GM19193 (cell line): ENCODE measurements around the gene INPP5D.

Source experiments
- POLR2A ChIP-seq: IDR thresholded peaks from 4 replicates; pipeline ENCODE4 v1.6.1; 2011; ENCODE audit not compliant: insufficient read depth, insufficient read length; ENCODE audit errors: extremely low read depth

INPP5D gene

DNA sequence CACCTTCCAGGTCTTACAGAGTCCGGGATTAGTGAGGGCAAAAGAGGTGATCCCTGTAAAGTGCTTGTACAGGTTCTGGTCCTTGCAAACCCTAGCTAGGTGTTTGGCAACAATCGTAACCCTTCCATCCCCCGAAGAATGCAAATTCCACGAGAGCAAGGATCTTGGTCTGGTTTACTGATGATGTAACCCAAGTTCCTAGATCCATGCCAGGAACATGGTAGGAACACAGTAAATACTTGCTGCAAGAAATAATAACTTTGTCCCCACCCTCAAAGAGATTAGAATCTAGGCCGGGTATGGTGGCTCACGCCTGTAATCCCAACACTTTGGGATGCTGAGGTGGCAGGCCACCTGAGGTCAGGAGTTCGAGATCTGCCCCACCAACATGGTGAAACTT is 34.4 kb upstream of the INPP5D start:
- no peak for TF ChIP-seq POLR2A

DNA sequence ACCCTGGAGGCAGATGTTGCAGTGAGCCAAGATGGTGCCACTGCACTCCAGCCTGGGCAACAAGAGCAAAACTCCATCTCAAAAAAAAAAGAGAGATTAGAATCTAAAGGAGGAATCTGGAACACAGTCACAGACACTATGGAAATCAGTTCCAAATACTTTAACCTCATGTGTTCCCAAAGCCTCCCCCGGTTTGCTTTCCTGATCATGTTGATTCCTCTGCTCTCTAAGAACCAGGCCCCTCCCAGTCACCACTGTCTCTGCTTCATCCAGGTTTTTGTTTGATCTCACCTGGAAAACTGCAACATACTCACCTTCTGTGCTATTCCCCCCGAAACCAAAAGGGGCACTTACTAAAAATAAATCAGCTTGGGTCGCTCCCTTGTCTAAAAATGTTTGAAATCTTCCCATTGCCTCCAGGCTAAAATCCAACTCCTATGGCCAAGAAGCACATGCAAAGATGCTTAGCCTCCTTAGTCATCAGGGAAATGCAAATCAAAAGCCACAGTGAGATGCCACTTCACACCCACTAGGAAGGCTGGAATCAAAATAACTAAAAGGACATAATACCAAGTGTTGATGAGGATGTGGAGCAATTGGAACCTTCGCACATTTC is 33.8 kb upstream of the INPP5D start:
- TF ChIP-seq POLR2A = no peak

DNA sequence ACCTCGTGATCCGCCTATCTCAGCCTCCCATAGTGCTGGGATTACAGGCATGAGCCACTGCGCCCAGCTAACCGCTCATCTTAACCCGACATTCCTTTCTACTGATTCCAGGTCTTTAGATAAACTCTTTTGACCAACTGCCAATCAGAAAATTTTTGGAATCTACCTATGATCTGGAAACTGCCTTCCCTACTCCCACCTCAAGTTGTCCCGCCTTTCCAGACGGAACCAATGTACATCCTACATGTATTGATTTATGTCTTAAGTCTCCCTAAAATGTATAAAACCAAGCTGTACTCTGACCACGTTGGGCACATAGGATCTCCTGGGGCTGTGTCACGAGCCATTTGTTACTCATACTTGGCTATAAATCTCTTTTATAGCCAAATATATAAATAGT is 30.8 kb upstream of the INPP5D start:
- TF ChIP-seq POLR2A = no peak

DNA sequence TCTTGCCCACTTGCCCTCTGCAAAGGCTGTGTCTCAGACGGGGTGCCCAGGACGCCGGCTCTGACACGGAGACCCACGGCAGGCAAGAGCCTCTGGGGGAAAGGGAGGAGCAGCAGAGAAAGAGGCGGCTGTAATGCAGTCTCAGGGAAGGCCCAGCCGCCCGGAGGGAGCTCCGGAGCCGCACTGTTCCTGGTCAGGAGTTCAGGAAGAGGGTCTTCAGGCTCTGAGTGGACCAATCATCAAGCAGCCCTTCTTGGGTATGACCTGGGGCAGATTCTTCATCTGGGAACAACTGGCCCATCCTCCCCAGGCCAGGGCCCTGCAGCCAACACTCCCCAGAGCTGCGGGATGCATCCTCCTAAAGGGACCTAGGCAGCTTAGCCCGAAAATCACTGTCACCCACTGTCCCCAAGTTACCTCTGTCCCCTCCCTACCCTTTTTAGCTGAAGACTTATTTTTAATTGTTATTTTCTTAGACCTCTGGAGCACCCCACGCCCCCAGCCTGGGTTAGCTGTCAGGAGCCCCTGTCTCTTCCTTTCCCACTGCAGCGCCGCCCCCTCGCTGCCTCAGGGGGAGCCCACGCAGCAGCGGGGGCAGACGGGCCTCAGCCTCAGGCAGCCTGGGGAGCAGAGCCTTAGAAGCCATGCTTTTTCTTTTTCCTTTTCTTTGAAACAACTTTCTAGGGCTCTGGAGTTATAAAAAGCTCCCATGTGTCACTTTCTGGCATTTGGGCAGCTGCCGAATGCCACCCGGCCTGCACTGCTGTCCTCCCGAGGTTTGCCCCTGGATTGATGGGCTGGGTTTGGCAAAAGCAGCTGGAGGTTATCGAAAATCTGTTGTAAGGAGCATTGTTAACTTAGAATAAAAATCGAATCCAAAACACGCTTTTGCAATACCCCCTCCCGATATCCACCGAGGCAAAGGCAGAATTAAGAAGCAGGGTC is 28.3 kb upstream of the INPP5D start:
- TF ChIP-seq POLR2A = no peak

DNA sequence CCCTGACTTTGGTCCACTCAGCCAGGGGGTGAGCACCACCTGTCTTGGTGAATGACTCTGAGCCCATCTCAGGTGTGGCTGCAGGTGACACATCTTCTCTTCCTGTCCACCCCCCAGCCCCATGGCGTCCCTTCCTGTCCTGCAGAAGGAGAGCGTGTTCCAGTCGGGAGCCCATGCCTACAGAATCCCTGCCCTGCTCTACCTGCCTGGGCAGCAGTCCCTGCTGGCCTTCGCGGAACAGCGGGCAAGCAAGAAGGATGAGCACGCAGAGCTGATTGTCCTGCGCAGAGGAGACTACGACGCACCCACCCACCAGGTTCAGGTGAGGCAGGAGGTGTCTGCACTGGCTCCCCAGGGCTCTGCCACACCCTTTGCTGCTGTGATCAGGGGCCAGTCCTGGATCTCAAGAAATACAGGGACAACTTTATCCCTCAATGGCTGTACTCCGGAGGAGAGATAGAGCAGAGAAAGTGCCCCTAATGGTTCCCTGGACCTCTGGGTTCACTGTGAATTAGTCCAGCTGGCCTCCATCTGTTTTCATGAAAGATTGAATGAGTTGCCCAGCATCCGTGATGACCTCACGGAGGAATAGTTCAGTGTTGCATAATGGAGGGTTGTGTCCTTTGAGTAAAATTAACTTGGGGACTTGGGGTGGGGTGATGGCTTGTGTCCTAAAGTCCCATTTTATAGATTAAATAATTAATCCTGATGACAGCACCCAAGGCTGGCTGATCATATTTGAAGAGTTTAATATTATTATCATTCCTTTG is 27.4 kb upstream of the INPP5D start, which contains the start of gene NEU2:
NEU2 (plus strand) TSS at position 122 of the 770 bp plus-strand sequence; CDS start at position 122, 0 bp downstream.
- TF ChIP-seq POLR2A = no peak

DNA sequence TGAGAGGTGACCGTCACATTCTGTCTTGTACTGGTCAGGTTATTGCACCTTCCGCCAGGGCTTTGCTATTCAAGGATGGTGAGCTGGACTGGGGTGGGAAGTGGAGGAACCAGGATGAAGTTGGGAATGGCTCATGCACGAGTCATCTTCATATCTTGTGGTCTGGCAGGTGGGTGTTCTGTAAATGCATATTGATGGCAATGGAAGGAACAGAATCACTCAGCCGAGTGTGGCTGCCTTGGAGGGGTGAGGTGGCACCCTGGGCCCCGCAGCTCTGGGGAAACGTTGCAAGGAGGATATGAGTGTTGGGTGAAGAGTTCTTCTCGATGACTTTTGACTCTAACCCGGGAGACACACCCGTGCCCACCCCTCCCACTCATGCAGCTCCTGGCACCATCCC is 26.5 kb upstream of the INPP5D start:
- no peak for TF ChIP-seq POLR2A

DNA sequence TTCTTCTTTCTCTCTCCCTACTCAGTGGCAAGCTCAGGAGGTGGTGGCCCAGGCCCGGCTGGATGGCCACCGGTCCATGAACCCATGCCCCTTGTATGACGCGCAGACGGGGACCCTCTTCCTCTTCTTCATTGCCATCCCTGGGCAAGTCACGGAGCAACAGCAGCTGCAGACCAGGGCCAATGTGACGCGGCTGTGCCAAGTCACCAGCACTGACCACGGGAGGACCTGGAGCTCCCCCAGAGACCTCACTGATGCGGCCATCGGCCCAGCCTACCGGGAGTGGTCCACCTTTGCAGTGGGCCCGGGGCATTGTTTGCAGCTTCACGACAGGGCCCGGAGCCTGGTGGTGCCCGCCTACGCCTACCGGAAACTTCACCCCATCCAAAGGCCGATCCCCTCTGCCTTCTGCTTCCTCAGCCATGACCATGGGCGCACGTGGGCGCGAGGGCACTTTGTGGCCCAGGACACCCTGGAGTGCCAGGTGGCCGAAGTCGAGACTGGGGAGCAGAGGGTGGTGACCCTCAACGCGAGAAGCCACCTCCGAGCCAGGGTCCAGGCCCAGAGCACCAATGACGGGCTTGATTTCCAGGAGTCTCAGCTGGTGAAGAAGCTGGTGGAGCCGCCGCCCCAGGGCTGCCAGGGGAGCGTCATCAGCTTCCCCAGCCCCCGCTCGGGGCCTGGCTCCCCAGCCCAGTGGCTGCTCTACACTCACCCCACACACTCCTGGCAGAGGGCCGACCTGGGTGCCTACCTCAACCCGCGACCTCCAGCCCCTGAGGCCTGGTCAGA is 25.9 kb upstream of the INPP5D start:
- TF ChIP-seq POLR2A = no peak

DNA sequence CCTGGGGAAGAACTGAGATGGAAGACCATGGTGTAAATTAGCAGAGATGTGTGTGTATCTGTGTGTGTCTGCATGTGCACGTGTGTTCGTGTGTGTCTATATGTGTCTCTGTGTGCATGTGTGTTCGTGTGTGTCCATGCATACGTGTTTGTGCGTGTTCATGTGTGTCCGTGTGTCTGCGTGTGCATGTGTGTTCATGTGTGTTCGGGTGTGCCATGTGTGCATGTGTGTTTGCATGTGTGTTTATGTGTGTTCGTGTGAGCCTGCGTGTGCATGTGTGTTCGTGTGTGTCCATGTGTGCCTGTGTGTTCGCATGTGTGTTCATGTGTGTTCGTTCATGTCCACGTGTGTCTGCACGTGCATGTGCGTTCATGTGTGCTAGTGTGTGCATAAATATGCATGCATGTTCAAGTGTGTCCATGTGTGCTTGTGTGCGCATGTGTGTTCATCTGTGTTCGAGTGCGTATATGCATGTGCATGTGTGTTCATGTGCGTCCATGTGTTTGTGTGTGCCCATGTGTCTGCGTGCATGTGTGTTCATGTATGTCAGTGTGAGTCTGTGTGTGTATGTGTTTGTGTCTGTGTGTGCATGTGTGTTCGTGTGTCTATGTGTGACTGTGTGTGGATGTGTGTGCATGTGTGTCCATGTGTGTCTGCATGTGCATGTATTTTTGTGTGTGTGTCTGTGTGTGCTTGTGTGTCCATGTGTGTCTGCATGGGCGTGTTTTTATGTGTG is 24.5 kb upstream of the INPP5D start:
- TF ChIP-seq POLR2A = no peak

DNA sequence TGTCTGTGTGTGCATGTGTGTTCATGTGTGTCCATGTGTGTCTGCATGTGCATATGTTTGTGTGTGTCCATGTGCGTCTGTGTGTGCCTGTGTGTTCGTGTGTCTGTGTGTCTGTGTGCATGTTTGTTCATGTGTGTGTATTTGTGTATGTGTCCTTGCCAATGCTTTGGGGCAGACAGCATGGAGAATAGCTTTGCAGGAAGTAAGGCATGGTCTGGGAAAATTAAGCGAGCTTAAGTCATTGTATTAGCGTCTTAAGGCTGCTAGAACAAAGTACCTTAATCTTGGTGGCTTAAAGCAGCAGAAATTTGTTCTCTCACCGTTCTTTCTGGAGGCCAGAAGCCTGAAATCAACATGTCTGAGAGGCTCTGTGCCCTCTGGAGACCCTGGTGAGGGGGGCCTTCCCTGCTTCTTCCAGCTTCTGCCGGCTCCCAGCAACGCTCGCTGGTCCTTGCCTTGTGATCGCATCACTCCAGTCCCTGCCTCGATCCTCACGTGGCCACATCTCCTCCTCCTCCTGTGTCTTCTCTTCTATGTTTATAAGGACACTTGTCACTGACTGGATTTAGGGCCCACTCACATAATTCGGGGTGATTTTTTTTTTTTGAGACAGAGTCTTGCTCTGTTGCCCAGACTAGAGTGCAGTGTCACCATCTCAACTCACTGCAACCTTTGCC is 23.8 kb upstream of the INPP5D start:
- no peak for TF ChIP-seq POLR2A

DNA sequence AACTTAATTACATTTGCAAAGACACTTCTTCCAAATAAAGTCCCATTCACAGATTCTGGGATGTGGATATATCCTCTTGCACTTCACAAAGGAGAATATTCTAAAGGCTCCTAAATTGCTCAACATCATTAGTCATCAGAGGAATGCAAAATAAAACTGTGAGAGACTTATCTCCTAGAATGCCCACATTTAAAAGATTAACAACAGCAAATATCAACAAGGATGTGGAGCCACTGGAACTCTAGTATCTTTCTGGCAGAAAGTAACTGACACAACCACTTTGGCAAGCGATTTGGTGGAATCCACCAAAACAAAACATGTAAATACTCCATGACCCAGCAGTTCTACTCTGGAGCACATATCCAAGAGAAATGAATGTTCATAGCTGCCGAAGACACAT is 23.1 kb upstream of the INPP5D start:
- TF ChIP-seq POLR2A = no peak

DNA sequence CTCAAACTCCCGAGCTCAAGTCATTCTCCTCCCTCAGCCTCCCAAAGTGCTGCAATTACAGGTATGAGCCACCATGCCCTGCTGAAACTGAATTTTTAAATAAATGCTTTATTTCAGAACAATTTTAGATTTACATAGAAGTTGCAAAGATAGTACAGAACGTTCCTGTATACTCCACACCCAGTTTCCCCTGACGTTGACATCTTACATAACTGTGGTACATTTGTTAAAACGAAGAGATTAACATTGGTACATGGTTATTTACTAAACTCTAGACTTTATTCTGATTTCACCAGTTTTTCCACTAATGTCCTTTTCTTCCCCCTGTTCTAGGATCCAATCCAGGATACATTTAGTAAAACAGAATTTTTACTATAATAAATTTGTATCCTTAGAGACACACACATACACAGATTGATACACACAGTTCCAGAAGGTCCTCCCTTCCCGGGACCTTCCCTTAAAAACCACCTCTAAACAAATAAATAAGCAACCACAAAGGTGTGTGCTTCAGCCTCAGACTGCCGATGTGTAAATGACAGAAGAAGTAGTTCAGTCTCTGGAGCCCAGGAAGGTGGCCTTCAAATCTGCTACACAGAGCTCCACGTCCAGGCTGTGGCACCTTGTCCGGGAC is 20.8 kb upstream of the INPP5D start:
- no peak for TF ChIP-seq POLR2A

DNA sequence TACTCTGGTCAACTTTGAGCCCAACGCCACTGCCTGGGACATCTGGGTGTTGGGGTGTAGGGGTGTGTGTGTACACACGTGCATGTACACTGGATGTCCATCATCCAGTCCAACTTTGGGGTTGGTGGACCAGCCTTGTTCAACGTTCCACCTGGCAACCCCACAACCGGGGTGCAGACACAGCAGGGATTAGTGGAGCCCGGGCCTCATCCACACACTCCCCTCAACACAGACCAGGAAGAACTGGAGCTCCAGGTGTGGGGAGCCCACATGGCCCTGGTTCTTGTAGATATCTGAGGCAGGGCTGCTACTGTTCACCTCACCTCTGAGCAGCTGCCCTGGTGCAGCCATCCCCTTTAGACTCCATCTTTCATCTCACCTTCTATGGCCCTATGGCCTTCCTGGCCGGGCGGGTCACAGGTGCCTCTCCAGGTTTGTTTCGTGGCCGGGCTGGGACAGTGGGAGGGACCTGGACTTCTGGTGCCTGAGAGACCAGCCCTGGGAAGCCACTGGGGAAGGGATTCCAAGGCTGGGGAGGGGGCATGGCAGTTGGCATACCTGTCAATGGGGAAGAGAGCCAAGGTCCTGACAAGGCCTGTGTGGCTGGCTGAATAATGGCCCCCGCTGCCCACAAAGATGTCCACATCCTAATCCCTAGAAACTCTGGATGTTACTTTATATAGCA is 20.2 kb upstream of the INPP5D start:
- no peak for TF ChIP-seq POLR2A
